Measurements from ENCODE around the gene ATXN1. TPM values are rescaled to one million over a fixed set of nuclear protein-coding genes. Genes with fewer than 3 reads are reported as not detected.
"Not testable (repeated sequence)": the region's sequence is repeated elsewhere in the genome, so short reads cannot be mapped to it uniquely, and the experiment has no call there.

Gene ATXN1
- total RNA-seq, 1 donor from 2014 or later: 69.1 TPM

GRCh38 chr6:16639684-16640480 lies 121.4 kb downstream of the ATXN1 start:
- H3K4me3 Mint-ChIP-seq (ENCODE audit: low read depth): no peak overlapping the region
- peaks cover 31% of the 10 kb centered on the region for H3K4me1 Mint-ChIP-seq (ENCODE audit: low read depth)
- intact Hi-C loops (cut with micrococcal nuclease): loop anchor here (5.0 kb wide), 1 partner anchor 38 kb away; no protein-coding TSS in a partner anchor
- no peaks in the 10 kb centered on the region for H3K9me3 Mint-ChIP-seq
- no peak for DNase-seq (ENCODE audit: low spot score)
- H3K27ac Mint-ChIP-seq: no peak overlapping the region
- H3K36me3 Mint-ChIP-seq (ENCODE audit: low read depth): peaks cover 65% of the 10 kb centered on the region
- no peaks in the 10 kb centered on the region for H3K27me3 Mint-ChIP-seq (ENCODE audit: low read depth)

- Mint-ChIP-seq H3K4me3 (ENCODE audit: low read depth) (no peak overlapping the region), H3K36me3 (ENCODE audit: low read depth) (peaks cover 54% of the 10 kb centered on the region), H3K4me1 (ENCODE audit: low read depth) (peaks cover 48% of the 10 kb centered on the region), H3K27me3 (ENCODE audit: low read depth) (no peaks in the 10 kb centered on the region), H3K27ac (no peak overlapping the region), H3K9me3 (no peaks in the 10 kb centered on the region)
- intact Hi-C loops (cut with micrococcal nuclease): loop anchor here (5.0 kb wide), 1 partner anchor 35 kb away; no protein-coding TSS in a partner anchor
- no peak for DNase-seq (ENCODE audit: low spot score)
Observed at GRCh38 chr6:16637635-16638034, 123.6 kb downstream of the ATXN1 start.

- no peak for DNase-seq (ENCODE audit: low spot score)
- H3K4me1 Mint-ChIP-seq (ENCODE audit: low read depth): peaks cover 49% of the 10 kb centered on the region
- H3K27me3 Mint-ChIP-seq (ENCODE audit: low read depth): no peaks in the 10 kb centered on the region
- intact Hi-C loops (cut with micrococcal nuclease): loop anchor here (5.0 kb wide), 1 partner anchor 34 kb away; no protein-coding TSS in a partner anchor
- no peaks in the 10 kb centered on the region for H3K9me3 Mint-ChIP-seq
- peaks cover 52% of the 10 kb centered on the region for H3K36me3 Mint-ChIP-seq (ENCODE audit: low read depth)
- H3K27ac Mint-ChIP-seq: peak overlapping the region; percentile 56
- no peak overlapping the region for H3K4me3 Mint-ChIP-seq (ENCODE audit: low read depth)
Observed at GRCh38 chr6:16635810-16636602, 125.3 kb downstream of the ATXN1 start.

DNA sequence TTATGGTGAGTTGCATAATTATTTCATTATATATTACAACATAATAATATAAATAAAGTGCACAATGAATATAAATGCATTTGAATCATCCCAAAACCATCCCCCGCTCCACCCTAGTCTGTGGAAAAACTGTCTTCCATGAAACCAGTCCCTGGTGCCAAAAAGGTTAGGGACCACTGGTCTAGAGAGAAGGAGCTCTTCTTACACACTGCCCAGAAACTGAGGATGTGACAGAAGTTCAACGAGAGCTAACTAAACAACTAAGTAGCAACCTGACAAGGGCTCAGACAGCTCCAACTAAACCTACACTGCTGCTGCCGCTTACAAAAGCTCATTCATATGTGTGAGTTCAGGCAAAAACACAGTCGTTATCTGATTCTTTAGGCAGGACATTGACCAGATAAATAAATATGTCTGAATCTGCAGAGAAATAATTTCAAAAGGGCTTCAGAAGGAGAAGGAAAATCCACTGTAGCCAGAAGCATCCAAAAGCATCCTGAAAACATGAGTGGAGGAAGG lies 125.9 kb downstream of the ATXN1 start:
- peak overlapping the region; percentile 31 for H3K27ac Mint-ChIP-seq
- no peak for DNase-seq (ENCODE audit: low spot score)
- H3K36me3 Mint-ChIP-seq (ENCODE audit: low read depth): peaks cover 52% of the 10 kb centered on the region
- intact Hi-C loops (cut with micrococcal nuclease): loop anchor here (5.0 kb wide), 1 partner anchor 33 kb away; no protein-coding TSS in a partner anchor
- no peaks in the 10 kb centered on the region for H3K27me3 Mint-ChIP-seq (ENCODE audit: low read depth)
- no peaks in the 10 kb centered on the region for H3K9me3 Mint-ChIP-seq
- H3K4me1 Mint-ChIP-seq (ENCODE audit: low read depth): peaks cover 46% of the 10 kb centered on the region
- no peak overlapping the region for H3K4me3 Mint-ChIP-seq (ENCODE audit: low read depth)

GRCh38 chr6:16634855-16635254 lies 126.4 kb downstream of the ATXN1 start:
- Mint-ChIP-seq H3K36me3 (ENCODE audit: low read depth) (peaks cover 57% of the 10 kb centered on the region), H3K27ac (no peak overlapping the region), H3K9me3 (no peaks in the 10 kb centered on the region), H3K4me3 (ENCODE audit: low read depth) (no peak overlapping the region), H3K4me1 (ENCODE audit: low read depth) (peaks cover 44% of the 10 kb centered on the region), H3K27me3 (ENCODE audit: low read depth) (no peaks in the 10 kb centered on the region)
- DNase-seq (ENCODE audit: low spot score): no peak
- intact Hi-C loops (cut with micrococcal nuclease): loop anchor here (5.0 kb wide), 1 partner anchor 33 kb away; no protein-coding TSS in a partner anchor

DNA sequence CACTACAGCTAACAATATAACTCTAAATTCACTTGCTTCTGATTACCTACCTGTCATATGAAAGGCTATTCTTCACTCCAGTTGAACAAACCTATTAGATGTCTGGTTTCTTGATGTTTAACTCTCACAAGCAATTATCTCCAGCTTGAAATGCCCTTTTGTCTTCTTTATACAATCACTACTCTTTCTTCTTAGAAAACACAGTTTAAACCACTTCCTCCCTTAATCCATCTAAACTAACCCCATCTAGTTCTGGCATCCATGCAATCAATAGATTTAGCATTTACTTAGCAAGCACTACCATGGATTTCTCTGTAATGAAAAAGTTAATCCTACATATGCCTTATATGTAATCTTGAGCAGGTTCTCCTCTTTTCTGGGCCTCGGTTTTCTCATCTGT lies 127.3 kb downstream of the ATXN1 start:
- H3K4me1 Mint-ChIP-seq (ENCODE audit: low read depth): peaks cover 44% of the 10 kb centered on the region
- intact Hi-C loops (cut with micrococcal nuclease): no loop called here
- no peak for DNase-seq (ENCODE audit: low spot score)
- peaks cover 4% of the 10 kb centered on the region for H3K9me3 Mint-ChIP-seq
- H3K36me3 Mint-ChIP-seq (ENCODE audit: low read depth): peaks cover 52% of the 10 kb centered on the region
- no peaks in the 10 kb centered on the region for H3K27me3 Mint-ChIP-seq (ENCODE audit: low read depth)
- H3K4me3 Mint-ChIP-seq (ENCODE audit: low read depth): no peak overlapping the region
- H3K27ac Mint-ChIP-seq: no peak overlapping the region

GRCh38 chr6:16633465-16633864 lies 127.8 kb downstream of the ATXN1 start:
- peaks cover 44% of the 10 kb centered on the region for H3K4me1 Mint-ChIP-seq (ENCODE audit: low read depth)
- H3K27me3 Mint-ChIP-seq (ENCODE audit: low read depth): no peaks in the 10 kb centered on the region
- peaks cover 8% of the 10 kb centered on the region for H3K9me3 Mint-ChIP-seq
- peaks cover 54% of the 10 kb centered on the region for H3K36me3 Mint-ChIP-seq (ENCODE audit: low read depth)
- H3K4me3 Mint-ChIP-seq (ENCODE audit: low read depth): no peak overlapping the region
- intact Hi-C loops (cut with micrococcal nuclease): no loop called here
- DNase-seq (ENCODE audit: low spot score): no peak
- no peak overlapping the region for H3K27ac Mint-ChIP-seq

GRCh38 chr6:16632101-16632500 lies 129.2 kb downstream of the ATXN1 start:
- peaks cover 9% of the 10 kb centered on the region for H3K9me3 Mint-ChIP-seq
- no peak overlapping the region for H3K27ac Mint-ChIP-seq
- DNase-seq (ENCODE audit: low spot score): no peak
- H3K27me3 Mint-ChIP-seq (ENCODE audit: low read depth): no peaks in the 10 kb centered on the region
- intact Hi-C loops (cut with micrococcal nuclease): no loop called here
- no peak overlapping the region for H3K4me3 Mint-ChIP-seq (ENCODE audit: low read depth)
- H3K36me3 Mint-ChIP-seq (ENCODE audit: low read depth): peaks cover 58% of the 10 kb centered on the region
- H3K4me1 Mint-ChIP-seq (ENCODE audit: low read depth): peaks cover 44% of the 10 kb centered on the region

DNA sequence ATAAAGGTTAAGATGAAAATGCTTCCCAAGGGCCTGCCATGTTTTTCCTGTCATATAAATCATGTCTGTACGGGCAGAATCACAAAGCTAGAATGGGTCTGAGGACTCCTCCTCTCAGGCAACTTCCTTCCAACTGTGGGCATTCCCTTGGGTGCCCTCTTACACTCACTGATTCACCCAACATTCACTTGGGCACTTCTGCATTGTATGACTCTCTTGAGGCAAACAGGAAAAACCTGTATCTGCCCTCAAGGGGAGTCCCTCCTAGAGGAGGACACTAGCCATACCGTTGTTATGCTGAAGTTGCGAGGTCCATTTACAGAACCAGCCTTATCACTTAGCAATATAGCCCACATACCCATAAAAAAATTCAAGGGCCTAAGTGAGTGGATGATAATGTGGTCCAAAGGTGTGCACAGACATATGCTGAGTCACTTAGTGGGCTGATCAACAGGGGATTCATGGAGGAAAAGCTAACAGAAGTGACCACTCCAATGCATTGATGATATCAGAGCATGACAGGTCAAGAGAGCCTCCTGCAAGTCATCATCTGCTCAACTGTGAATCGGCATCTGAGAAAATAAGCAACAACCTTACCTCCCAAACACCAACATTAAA lies 131.1 kb downstream of the ATXN1 start:
- Mint-ChIP-seq H3K9me3 (peaks cover 9% of the 10 kb centered on the region), H3K4me1 (ENCODE audit: low read depth) (peaks cover 35% of the 10 kb centered on the region), H3K27me3 (ENCODE audit: low read depth) (no peaks in the 10 kb centered on the region), H3K27ac (no peak overlapping the region), H3K4me3 (ENCODE audit: low read depth) (no peak overlapping the region), H3K36me3 (ENCODE audit: low read depth) (peaks cover 50% of the 10 kb centered on the region)
- no peak for DNase-seq (ENCODE audit: low spot score)
- intact Hi-C loops (cut with micrococcal nuclease): no loop called here

DNA sequence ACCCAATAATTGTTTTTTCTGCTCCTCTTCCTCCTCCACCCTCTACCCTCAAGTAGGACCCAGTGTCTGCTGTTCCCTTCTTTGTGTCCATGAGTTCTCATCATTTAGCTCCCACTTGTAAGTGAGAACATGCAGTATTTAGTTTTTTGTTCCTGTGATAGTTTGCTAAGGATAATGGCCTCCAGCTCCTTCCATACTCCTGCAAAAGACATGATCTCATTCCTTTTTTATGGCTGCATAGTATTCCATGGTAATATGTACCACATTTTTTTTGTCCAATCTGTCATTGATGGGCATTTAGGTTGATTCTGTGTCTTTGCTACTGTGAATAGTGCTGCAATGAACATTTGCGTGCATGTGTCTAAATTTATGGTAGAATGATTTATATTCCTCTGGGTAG lies 132.7 kb downstream of the ATXN1 start:
- Mint-ChIP-seq H3K36me3 (ENCODE audit: low read depth) (peaks cover 59% of the 10 kb centered on the region), H3K9me3 (peaks cover 11% of the 10 kb centered on the region), H3K4me1 (ENCODE audit: low read depth) (peaks cover 28% of the 10 kb centered on the region)
- H3K27me3 Mint-ChIP-seq (ENCODE audit: low read depth); H3K4me3 Mint-ChIP-seq (ENCODE audit: low read depth); H3K27ac Mint-ChIP-seq; intact Hi-C loops (cut with micrococcal nuclease); DNase-seq (ENCODE audit: low spot score): not testable (repeated sequence)

DNA sequence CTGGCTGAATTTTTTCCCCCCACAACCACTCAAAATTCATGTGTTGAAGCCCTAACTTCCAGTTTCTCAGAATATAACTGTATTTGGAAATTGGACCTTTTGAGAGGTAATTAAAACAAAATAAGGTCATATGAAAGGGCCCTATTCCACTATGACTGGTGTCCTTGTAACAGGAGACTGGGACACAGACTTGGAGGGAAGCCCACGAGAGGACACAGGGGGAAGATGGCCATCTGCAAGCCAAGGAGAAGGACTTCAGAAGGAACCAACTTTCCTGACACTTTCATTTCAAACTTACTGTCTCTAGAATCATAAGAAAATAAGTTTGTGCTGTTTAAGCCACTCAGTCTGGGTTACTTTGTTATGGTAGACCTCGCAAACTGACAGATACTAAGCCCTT lies 134.6 kb downstream of the ATXN1 start:
- intact Hi-C loops (cut with micrococcal nuclease): no loop called here
- Mint-ChIP-seq H3K4me3 (ENCODE audit: low read depth) (no peak overlapping the region), H3K27me3 (ENCODE audit: low read depth) (no peaks in the 10 kb centered on the region), H3K4me1 (ENCODE audit: low read depth) (peaks cover 29% of the 10 kb centered on the region), H3K36me3 (ENCODE audit: low read depth) (peaks cover 55% of the 10 kb centered on the region), H3K27ac (no peak overlapping the region), H3K9me3 (peaks cover 16% of the 10 kb centered on the region)
- DNase-seq (ENCODE audit: low spot score): no peak

Measured in activated T-helper 2 cell treated with anti-CD3 and anti-CD28 coated beads, Interferon-gamma antibody, Interleukin-2, Interleukin-4, amounts not matched to agents 10 μg/mL and 5 μg/mL and 100 μg/mL, durations not matched to agents 14 hours and 24 hours and 36 hours (primary cell).